Transverse colon (tissue), 4 donors: ENCODE results near the gene DAAM1.

Source experiments
- POLR2A ChIP-seq: fragments of 450-650 bp; IDR thresholded peaks from one replicate; pipeline ENCODE4 v1.6.1; 2016; ENCODE audit warnings: antibody characterized with exemption, mild to moderate bottlenecking, moderate library complexity
- POLR2AphosphoS5 ChIP-seq, 3 donors: sonication (generic); formaldehyde crosslinking; IDR thresholded peaks; one replicate each; pipeline ENCODE4 v1.6.1; 2016; ENCODE audit warnings: antibody characterized with exemption in 3 of 3
- TF ChIP-seq, protein P1 (sequence below), 5 experiments: fragments of 200-600 bp in 3 of 5; fragments of 450-650 bp in 2 of 5; sonication (generic) in 3 of 5; IDR thresholded peaks; 1 replicate in 2 of 5; 2 replicates in 3 of 5; pipeline ENCODE4 v1.5.1; 2016 to 2017; ENCODE audit warnings: antibody characterized with exemption in 5 of 5, inconsistent platforms in 3 of 5, mild to moderate bottlenecking in 2 of 5, moderate library complexity in 1 of 5

DNA sequence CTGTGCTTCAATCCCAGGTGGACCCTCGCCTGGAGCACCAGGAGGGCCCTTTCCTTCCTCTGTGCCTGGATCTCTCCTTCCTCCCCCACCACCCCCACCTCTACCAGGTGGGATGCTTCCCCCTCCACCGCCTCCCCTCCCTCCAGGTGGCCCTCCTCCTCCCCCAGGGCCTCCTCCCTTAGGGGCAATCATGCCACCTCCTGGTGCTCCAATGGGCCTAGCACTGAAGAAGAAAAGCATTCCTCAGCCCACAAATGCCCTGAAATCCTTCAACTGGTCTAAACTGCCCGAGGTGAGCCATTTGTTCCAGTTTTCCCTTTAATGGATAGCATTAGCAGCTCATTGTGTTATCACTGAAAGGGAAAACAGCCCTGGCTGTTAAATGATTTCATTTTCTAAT lies 142.8 kb downstream of the DAAM1 start:
- TF ChIP-seq, protein P1, sequence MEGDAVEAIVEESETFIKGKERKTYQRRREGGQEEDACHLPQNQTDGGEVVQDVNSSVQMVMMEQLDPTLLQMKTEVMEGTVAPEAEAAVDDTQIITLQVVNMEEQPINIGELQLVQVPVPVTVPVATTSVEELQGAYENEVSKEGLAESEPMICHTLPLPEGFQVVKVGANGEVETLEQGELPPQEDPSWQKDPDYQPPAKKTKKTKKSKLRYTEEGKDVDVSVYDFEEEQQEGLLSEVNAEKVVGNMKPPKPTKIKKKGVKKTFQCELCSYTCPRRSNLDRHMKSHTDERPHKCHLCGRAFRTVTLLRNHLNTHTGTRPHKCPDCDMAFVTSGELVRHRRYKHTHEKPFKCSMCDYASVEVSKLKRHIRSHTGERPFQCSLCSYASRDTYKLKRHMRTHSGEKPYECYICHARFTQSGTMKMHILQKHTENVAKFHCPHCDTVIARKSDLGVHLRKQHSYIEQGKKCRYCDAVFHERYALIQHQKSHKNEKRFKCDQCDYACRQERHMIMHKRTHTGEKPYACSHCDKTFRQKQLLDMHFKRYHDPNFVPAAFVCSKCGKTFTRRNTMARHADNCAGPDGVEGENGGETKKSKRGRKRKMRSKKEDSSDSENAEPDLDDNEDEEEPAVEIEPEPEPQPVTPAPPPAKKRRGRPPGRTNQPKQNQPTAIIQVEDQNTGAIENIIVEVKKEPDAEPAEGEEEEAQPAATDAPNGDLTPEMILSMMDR (IDR thresholded peaks at IDR 0.05), result no peak
- TF ChIP-seq POLR2AphosphoS5 (IDR thresholded peaks at IDR 0.05) (no peak), POLR2A (no peak)
